Activated CD4-positive, alpha-beta T cell treated with anti-CD3 and anti-CD28 coated beads, Interleukin-10, Interleukin-2, amounts not matched to agents 100 ng/mL and 50 ng/mL, durations not matched to agents 16 hours and 8 hours (primary cell): ENCODE data around the gene VEPH1.

Experiments used
- DNase-seq: peaks from one replicate; pipeline ENCODE4 v3.0.0-alpha.2; 2020

The VEPH1 gene

DNA sequence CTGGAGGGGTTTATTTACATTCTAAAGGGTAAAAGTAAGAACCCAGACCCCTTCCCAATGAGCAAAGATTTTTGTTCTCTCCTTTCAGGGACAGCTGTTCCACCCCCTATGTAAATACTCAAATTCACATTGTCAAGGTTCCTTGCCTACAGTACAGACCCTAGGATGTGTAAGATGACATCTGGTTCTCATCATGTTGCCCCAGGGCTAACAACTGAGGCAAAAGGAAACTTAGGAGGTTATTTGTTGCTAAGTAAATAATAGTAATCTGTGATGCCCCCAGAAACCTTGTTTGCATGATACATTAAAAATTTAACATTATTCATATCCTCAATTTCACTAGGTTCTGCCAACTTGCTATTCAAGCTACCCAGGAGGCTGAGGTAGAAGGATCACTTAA is 208.3 kb downstream of the VEPH1 start:
- DNase-seq, result no peak

DNA sequence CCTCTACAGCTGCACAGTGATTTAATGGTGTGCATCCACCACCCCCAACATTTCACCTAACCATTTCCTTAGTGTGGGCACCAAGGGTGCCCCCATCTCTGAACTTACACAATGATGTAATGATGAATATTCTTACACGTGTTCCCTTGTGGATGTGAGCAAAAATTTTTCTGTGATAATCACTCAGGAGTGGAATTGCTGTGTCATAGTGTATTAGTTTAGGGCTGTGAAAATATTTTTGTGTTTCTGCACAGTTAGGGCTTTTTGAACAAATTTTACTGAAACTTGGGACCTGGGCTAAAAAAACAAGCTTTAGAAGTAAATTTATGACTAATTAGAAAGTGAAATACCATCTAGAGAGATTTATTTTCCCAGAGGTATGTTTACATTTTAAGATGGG is 208.7 kb downstream of the VEPH1 start:
- DNase-seq, result no peak

DNA sequence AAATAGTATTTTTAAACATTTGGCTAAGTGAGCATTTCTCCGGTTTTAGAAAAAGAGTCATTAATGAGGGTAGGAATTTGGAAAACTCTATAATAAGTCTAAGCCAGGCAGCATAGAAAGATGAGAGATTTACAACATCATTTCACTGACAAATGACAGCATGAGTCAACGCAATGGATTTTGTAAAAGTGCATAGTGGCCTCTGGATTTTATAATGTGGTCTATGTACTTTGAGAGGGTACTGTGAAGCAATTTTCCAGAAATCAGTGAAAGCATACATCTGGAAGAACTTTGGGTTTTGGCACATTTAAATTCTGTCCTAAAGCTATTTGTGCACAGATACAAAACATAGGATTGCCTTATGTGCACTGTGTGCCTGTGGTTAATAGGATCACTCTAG is 212.4 kb downstream of the VEPH1 start:
- DNase-seq, result no peak

DNA sequence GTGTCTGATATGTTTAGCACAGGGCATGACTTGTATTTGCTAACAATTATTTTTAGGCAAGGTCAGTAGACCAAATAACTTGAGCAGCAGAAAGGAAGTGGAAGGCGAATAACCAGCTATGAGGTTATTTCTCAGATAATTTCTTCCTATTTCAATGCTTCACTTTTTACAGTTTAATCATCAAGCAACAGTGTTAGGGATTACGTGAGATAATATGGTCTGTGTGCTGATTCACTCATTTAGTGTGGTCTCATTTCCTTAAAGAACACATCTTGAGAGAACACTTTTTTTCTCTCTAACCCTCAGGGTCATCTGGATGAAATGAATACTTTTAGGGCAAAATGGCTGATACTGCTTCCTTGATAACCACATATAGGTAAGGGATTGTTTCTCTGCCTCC is 217.2 kb downstream of the VEPH1 start:
- DNase-seq, result no peak

DNA sequence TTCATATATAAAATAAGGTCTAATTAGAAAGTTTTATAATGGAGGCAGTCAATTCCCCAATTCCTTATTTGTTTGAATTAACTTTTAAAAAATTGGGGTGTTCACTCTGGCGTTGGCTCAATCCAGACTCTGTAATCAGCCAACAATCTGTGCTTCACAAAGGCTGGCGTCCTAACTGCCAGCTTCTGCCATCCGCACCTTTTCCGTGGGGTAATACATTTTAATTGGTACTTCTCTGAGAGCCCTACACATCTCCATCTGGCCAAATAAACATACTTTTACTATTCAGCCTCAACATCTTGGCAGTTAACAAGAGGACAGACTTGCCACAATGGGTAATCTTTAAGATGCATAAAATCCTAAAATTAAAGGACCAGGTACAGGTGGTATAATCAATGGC is 218.1 kb downstream of the VEPH1 start:
- DNase-seq, result no peak

- no peak for DNase-seq
These were observed 218.5 kb downstream of the VEPH1 start for GRCh38 chr3:157284688-157285087.

- no peak for DNase-seq
These were observed 220.7 kb downstream of the VEPH1 start for GRCh38 chr3:157282261-157283191.

- no peak for DNase-seq
These were observed 222.4 kb downstream of the VEPH1 start for GRCh38 chr3:157280786-157281185.

DNA sequence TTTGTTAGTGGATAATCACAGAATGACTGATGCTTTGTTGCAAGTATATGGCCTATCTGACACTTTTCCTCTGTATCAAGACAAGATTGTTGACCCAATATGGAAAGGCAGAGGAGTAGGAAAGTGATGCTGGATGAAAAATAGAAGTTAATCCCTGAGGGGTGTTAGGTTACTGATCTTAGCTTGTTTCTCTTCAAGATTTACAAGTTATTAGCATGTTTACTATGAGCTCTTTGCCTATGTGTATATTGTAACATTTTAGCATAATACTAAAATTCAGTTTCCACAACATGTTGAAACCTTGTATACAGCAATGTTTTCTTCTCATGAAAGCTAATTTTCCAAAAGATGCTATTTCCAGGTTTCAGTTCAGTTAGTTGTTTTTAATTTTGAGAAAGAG is 222.9 kb downstream of the VEPH1 start:
- no peak for DNase-seq

- no peak for DNase-seq
These were observed 224.0 kb downstream of the VEPH1 start for GRCh38 chr3:157279237-157279636.

GRCh38 chr3:157276801-157277200 is 226.4 kb downstream of the VEPH1 start:
- DNase-seq, result no peak

DNA sequence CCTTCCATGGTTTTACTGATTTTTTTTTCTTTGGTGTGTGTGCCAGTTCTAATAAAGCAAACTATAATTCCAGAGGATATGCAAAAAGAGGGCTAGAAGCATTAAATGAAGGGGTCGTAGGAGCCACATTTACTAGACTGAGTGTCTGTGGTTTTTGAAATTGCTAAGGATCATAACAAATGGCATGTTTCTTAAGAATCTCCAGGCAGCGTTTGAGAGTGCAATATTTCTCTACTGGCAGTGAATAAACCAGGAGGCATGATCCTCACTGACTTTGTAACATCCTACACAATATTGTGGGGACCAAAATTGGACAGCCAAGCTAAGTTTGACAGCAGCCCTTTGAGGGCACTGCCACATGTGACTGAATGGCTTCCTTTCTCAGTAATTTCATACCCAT is 227.4 kb downstream of the VEPH1 start:
- DNase-seq, result no peak

DNA sequence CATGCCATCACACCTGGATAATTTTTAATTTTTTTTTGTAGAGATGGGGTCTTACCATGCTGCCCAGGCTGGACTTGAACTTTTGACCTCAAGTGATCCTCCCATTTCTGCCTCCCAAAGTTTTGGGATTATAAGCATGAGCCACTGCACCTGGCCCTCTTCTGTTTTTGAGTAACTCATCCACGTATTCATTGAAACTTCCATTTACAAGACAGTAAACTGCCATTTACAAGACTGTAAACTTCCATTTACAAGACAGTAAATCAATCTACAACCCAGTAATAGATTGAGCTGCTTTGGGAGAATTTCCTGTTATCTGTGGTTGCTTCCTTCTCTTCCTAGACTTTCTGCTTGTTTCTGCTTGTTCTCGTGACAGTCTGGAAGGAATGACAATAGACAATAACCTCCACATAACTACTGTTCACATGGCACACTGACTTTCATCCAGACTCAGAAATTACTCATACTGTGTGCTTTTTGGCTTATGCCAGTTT is 228.5 kb downstream of the VEPH1 start:
- no peak for DNase-seq

- no peak for DNase-seq
These were observed 231.8 kb downstream of the VEPH1 start for GRCh38 chr3:157271283-157271882.

DNA sequence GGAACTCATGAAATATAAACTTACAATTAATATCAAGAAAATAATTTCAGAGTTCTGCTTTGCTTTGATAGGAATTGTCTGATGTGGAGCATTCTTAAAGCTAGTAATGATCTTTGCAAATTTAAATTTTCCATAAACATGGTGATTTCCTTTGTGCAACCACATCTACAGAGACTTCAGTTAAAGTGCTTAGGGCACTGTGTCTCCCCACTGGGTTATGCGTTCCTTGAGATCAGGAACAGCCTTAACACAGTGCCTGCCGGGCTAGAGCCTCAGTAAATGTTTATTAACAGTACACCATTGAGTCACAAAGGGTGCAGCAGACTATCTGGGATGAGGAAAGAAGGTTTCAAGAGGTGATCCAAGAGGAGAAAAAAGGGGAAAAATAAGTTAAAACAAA is 235.2 kb downstream of the VEPH1 start:
- DNase-seq, result no peak

DNA sequence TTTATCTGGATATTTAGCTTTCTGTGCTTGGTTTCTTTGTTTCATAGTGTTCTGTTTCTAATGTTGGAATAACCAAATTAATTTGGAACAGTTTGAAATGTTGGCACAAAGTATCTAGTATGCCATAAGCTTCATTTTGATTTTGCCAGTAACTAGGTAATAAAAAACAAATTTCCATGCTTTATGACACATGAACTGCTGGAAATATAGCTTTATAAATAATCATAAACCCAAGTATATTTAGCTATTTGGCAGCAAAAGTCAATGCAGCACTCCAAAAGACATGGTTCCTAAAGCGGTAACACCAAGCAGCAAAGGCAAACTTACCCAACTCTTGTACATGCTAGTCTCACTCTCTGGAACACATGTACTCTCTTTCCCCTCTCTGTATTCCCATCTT is 237.3 kb downstream of the VEPH1 start:
- no peak for DNase-seq

DNA sequence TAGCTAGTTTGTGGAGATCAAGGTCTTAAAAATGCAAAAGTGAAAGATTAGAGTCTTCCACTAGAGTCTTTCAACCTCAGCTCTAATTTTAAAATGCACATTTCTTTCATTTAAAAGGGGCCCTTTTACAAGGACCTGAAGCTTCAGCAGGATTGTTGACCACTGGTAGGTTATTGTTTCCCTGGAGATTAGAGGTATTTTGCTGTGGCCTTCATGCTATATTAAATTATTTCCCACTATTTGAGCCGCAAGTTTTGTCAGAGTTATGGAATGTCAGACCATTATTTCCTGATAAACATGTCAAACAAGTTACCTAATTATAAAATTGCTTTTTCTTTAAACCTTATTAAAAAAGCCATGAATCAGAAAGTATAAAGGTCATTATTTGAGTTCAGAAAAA is 240.2 kb downstream of the VEPH1 start:
- DNase-seq, result no peak

DNA sequence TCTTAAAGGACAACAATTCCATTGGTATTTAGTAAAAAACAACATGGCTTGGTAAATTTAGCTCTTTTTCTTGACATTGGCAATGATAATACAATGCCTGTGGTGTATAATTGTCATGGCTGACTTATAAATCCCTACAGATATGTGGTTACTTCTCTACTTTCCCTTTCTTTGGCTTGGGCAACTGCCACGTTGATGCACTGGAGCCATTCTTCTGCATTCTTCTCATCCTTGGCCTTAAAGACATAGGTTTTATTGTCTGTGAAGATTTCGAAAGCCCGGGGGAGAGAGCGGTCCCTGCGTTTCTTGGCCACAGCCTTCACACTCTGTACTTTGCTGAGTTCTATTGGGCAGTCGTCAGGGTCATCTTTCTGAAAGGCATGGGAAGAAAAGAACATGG is 242.2 kb downstream of the VEPH1 start:
- no peak for DNase-seq

- DNase-seq, result no peak
These were observed 243.4 kb downstream of the VEPH1 start for GRCh38 chr3:157259825-157260224.

GRCh38 chr3:157257101-157257500 is 246.1 kb downstream of the VEPH1 start:
- no peak for DNase-seq

DNA sequence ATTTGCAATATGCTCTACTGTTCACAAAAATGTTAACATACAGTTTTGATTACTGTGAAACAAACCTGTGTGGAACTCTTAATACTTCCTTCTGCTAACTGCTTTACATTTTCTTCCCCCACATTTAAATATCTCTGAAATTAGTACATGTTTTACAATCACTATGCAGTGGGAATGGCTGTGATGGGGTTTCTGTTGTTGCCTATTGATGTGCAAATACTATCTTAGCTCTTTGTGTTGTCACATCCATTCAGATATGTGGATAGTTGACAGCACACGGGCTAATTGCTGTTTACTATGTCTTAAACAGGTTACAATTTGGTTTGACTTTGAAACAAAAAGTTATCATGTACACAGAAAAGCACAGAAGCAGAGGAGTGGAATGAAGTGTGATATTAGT is 247.4 kb downstream of the VEPH1 start:
- DNase-seq, result no peak

- no peak for DNase-seq
These were observed 251.5 kb downstream of the VEPH1 start for GRCh38 chr3:157251685-157252084.

- DNase-seq, result no peak
These were observed 253.6 kb downstream of the VEPH1 start for GRCh38 chr3:157249606-157250005.
